HG02981 (cell line): ENCODE measurements around the gene HSDL1.

Experiments
- ATAC-seq: cut with Tn5 transposase; IDR thresholded peaks from one replicate; pipeline ENCODE4 v1.9.1; 2021; ENCODE audit warnings: mild to moderate bottlenecking, moderate library complexity; ENCODE audit not compliant: unreplicated experiment

HSDL1 gene

DNA sequence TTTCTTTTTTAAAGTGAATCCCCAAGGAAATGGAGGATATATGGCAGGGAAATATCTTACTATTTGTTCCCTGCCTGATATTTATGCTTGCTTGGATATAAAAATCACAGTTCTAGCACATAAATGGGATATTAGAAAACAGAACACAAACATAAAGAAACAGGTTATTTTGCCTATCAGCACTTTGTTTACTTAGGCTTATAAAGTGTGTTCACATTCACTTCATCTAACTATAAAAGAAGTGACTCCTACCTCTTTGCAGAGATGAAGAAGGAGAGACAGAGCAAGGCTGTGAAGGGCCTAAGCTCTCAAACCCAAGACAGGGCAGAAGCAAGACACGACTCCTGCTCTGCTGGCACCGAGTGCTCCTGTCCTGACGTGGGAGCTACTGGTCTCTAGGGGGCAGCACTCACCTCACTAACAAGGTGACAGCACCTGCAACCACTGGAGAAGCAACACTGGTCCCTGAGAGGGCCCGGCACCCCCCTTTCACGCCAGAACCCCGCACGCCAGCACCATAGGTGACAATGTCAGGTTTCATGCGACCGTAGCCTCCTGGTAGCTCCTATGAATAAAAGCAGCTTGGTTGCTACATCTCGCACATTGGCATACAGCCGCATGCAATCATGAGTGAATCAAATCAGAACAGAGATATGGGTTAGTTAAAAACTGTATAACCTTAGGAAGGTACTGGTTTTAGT lies 60.3 kb downstream of the HSDL1 start:
- no peak for ATAC-seq

- no peak for ATAC-seq
Observed at GRCh38 chr16:84082835-84083569, 62.0 kb downstream of the HSDL1 start.

GRCh38 chr16:84082110-84082509 lies 62.9 kb downstream of the HSDL1 start:
- ATAC-seq = no peak

DNA sequence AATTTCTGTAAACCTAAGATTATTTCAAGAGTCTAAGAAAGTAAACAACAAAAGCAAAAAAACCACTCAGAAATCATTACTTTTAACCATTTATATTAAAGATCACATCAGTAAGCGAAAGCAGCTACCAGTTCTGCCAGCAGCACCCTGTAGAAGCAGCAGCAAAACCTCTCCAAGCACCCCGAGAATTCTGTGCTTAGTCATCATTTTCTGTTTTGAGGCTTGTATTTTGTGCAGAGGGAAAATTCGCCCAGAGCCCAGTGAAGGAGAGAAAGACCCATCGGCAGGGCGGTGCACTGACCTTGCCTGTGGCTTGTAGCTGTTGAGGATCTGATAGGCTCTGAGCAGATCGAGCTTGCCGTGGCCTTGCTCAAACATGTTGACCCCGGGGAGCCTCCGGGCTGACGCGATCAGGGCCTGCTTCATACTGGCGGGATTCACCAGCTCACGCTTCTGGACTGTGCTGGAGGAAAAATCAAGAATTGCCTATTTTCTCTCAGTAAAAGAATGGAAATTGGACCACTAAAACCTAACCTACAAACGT lies 63.5 kb downstream of the HSDL1 start:
- ATAC-seq = no peak

GRCh38 chr16:84080813-84081212 lies 64.2 kb downstream of the HSDL1 start:
- ATAC-seq = no peak

DNA sequence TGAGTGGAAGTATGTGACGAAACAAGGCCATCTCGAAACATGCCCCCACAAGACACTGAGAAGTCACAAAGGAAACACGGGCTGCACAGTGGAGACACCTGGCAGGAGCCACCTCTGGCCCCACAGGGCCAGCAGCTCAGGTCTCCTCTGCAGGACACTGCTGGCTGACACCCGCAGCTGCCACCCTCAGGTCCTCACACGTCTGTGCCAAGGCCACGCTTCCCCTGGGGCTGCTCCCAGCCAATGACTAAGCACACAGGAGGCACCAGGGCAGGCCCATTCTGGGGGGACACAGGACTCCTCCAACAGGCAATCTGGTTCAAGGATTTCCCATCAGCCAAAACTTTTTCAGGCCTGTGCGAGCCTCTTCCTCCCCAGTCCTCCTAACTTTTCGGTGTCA lies 64.6 kb downstream of the HSDL1 start:
- ATAC-seq = no peak

- ATAC-seq = no peak
Observed at GRCh38 chr16:84079664-84080063, 65.3 kb downstream of the HSDL1 start.

GRCh38 chr16:84075376-84075775 lies 69.6 kb downstream of the HSDL1 start:
- ATAC-seq = no peak

- no peak for ATAC-seq
Observed at GRCh38 chr16:84074721-84075120, 70.3 kb downstream of the HSDL1 start.
